BJ (cell line): Measurements from ENCODE around the gene ALDH3A1. TPM values are rescaled to one million over a fixed set of nuclear protein-coding genes. Genes with fewer than 3 reads are reported as not detected.

Experiments
- CTCF ChIA-PET: fragments of 350-600 bp; formaldehyde crosslinking; extraction: SDS; loops from one replicate; lab custom pipeline; 2021; ENCODE audit warnings: antibody characterized with exemption, inconsistent platforms; lab: Yijun Ruan, JAX
- POLR2A ChIA-PET: fragments of 300-600 bp; sonication (Branson Sonifier 250); formaldehyde crosslinking; extraction: SDS; loops from one replicate; lab custom pipeline; 2021; ENCODE audit warnings: antibody characterized with exemption; lab: Charles Lee
- DNase-seq: peaks from one replicate; pipeline ENCODE4 v3.0.0-alpha.2; 2011; ENCODE audit warnings: low read depth
- H3K27me3 ChIP-seq: 2 replicates; pipeline ENCODE4 v1.6.0; 2011; ENCODE audit warnings: low read length; ENCODE audit not compliant: control insufficient read depth, insufficient read depth
- H3K36me3 ChIP-seq: 2 replicates; pipeline ENCODE4 v1.5.1; 2011; ENCODE audit warnings: low read length; ENCODE audit not compliant: control insufficient read depth, insufficient read depth
- H3K4me3 ChIP-seq: 2 replicates; pipeline ENCODE4 v1.5.1; 2011; ENCODE audit warnings: low read depth, mild to moderate bottlenecking, control low read depth, low read length
- CTCF ChIP-seq: IDR thresholded peaks from 2 replicates; pipeline ENCODE4 v1.5.1; 2011; ENCODE audit warnings: low read depth, mild to moderate bottlenecking, control low read depth, inconsistent platforms, low read length, moderate library complexity; ENCODE audit not compliant: insufficient read depth
- polyA plus RNA-seq: library from polyadenylated mRNA; depleted of rRNA; stranded (reverse); fragments of >200 nt; gene quantifications from 2 replicates; pipeline ENCODE4 v1.2.3, GENCODE V29; 2011; rRNA removed

ALDH3A1 gene
- polyA plus RNA-seq, 1 experiment = 0.20 TPM

DNA sequence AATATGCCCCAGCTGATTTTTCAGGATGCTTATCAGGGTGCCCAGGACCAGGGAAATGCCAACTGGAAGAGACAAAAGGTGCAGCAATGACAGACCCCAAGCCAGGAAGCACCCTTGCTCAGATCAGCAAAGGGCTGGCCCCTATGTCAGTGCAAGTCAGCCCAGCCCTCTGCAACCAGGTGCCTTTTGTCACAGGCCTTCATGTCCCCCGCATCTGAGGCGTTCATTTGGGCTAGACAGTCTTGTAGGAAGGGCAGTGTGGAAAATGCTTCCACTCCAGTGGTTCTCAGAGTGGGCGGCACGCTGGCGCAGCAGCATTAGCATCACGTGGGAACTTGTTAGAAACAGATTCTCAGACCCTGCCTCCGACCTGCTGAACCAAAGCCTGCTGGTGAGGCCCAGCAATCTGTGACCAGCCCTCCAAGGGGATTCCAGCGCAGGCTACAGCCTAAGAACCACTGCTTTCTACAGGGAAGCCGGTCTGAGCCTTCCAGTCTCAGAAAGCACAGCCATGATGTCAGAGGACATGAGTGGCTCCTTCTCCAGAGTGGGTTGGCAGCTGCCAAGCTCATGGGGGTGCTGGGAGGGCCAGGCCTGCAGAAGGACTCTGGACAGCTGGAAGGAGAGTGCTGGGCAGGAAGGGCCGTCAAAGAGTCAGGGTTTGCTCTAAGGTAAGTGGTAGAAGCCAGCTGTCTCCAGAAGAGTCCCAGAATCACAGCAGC, 44.8 kb downstream of the ALDH3A1 start:
- POLR2A ChIA-PET = no interaction called here
- TF ChIP-seq CTCF = no peak
- CTCF ChIA-PET = no interaction called here
- Histone ChIP-seq H3K4me3 (no peak overlapping the region), H3K36me3 (no peaks in the 10 kb centered on the region), H3K27me3 (no peaks in the 10 kb centered on the region)
- no peak for DNase-seq

DNA sequence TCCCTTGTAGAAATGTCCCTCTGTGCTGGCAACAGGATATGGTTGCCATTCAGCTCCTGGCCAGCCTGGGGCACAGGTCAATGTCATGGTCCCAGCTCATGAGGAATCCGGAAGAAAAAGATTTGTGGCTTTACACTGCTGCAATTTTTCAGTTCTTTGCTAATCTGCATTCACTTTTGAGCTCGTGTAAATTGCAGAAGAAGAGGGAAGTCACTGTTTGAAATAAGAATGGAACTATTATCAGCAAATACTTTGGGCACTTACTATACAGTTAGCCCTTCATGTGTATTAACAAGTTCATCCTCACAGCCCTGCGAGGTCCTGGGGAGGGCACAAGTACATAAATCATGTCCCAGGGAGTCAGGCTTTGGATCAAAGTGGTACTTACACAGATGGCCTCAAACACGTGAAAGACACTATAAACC, 45.9 kb downstream of the ALDH3A1 start:
- Histone ChIP-seq H3K36me3 (no peaks in the 10 kb centered on the region), H3K4me3 (no peak overlapping the region), H3K27me3 (no peaks in the 10 kb centered on the region)
- DNase-seq = no peak
- no peak for TF ChIP-seq CTCF
- CTCF ChIA-PET = interaction anchor here (0.6 to 1.3 kb wide), 3 partner anchors 8 to 153 kb away, joined by 3 to 6 read pairs (median 3); no protein-coding TSS in a partner anchor
- POLR2A ChIA-PET = no interaction called here

Other genes starting within 250 kb of the ALDH3A1 start
- 0.11 and 0.22 TPM in 2 replicates for gene SLC47A1, start 214.4 kb downstream of the ALDH3A1 start, polyA plus RNA-seq
- gene ALDH3A2, start 99.5 kb downstream of the ALDH3A1 start, polyA plus RNA-seq = 10.2 and 13.6 TPM in 2 replicates
- not detected in 2 replicates for gene SLC47A2, start 31.7 kb downstream of the ALDH3A1 start, polyA plus RNA-seq
- 38.2 and 39.4 TPM in 2 replicates for gene ULK2, start 119.6 kb upstream of the ALDH3A1 start, polyA plus RNA-seq
- 20.7 and 32.7 TPM in 2 replicates for gene AKAP10, start 229.5 kb upstream of the ALDH3A1 start, polyA plus RNA-seq